ENCODE data around the gene MZB1.
"Not testable (repeated sequence)": the region's sequence is repeated elsewhere in the genome, so short reads cannot be mapped to it uniquely, and the experiment has no call there.

Gene MZB1

GRCh38 chr5:139410121-139410992 is 20.6 kb upstream of the MZB1 start:
- DNase-seq (ENCODE audit: low read depth) = no peak

GRCh38 chr5:139409116-139409515 is 19.4 kb upstream of the MZB1 start:
- DNase-seq (ENCODE audit: low read depth) = not testable (repeated sequence)

GRCh38 chr5:139408191-139408590 is 18.5 kb upstream of the MZB1 start:
- DNase-seq (ENCODE audit: low read depth) = no peak

- DNase-seq (ENCODE audit: low read depth) = no peak
These were observed 17.8 kb upstream of the MZB1 start for GRCh38 chr5:139407517-139407916.

GRCh38 chr5:139406963-139407362 is 17.2 kb upstream of the MZB1 start:
- no peak for DNase-seq (ENCODE audit: low read depth)

- no peak for DNase-seq (ENCODE audit: low read depth)
These were observed 14.7 kb upstream of the MZB1 start for GRCh38 chr5:139404484-139404840.

GRCh38 chr5:139403787-139404483 is 14.2 kb upstream of the MZB1 start, which contains the start of gene SPATA24:
TSS of gene SPATA24 (minus strand) at chr5:139404089. CDS start at chr5:139404060, 29 bp downstream.
- DNase-seq (ENCODE audit: low read depth) = peak; percentile 90

GRCh38 chr5:139403418-139403786 is 13.7 kb upstream of the MZB1 start:
- DNase-seq (ENCODE audit: low read depth) = no peak

- DNase-seq (ENCODE audit: low read depth) = no peak
These were observed 12.9 kb upstream of the MZB1 start for GRCh38 chr5:139402561-139403158.

GRCh38 chr5:139401546-139401945 is 11.8 kb upstream of the MZB1 start:
- no peak for DNase-seq (ENCODE audit: low read depth)

GRCh38 chr5:139399501-139400121 is 9.9 kb upstream of the MZB1 start:
- no peak for DNase-seq (ENCODE audit: low read depth)

- no peak for DNase-seq (ENCODE audit: low read depth)
These were observed 8.2 kb upstream of the MZB1 start for GRCh38 chr5:139397921-139398320.

GRCh38 chr5:139396691-139397090 is 7.0 kb upstream of the MZB1 start:
- no peak for DNase-seq (ENCODE audit: low read depth)

- no peak for DNase-seq (ENCODE audit: low read depth)
These were observed 6.3 kb upstream of the MZB1 start for GRCh38 chr5:139395844-139396640.

GRCh38 chr5:139394654-139395566 is 5.2 kb upstream of the MZB1 start, which contains the start of gene PROB1:
TSS of gene PROB1 (minus strand) at chr5:139395104. CDS start at chr5:139395081, 23 bp downstream.
- DNase-seq (ENCODE audit: low read depth) = no peak

GRCh38 chr5:139394123-139394653 is 4.5 kb upstream of the MZB1 start:
- DNase-seq (ENCODE audit: low read depth) = no peak

- no peak for DNase-seq (ENCODE audit: low read depth)
These were observed 3.9 kb upstream of the MZB1 start for GRCh38 chr5:139393497-139394122.

GRCh38 chr5:139392678-139393496 is 3.2 kb upstream of the MZB1 start:
- DNase-seq (ENCODE audit: low read depth) = peak; percentile 54

- DNase-seq (ENCODE audit: low read depth) = no peak
These were observed 2.6 kb upstream of the MZB1 start for GRCh38 chr5:139392324-139392677.

All from stimulated activated CD8-positive, alpha-beta memory T cell treated with anti-CD3 and anti-CD28 coated beads, Interleukin-15, amount 100 ng/mL, for 24 hours (primary cell).